HG02870 (cell line): Measurements from ENCODE around the gene RNF217.

Experiments
- ATAC-seq: cut with Tn5 transposase; IDR thresholded peaks from one replicate; pipeline ENCODE4 v1.9.1; 2021; ENCODE audit warnings: mild to moderate bottlenecking, moderate library complexity; ENCODE audit not compliant: unreplicated experiment

The RNF217 gene

GRCh38 chr6:125095580-125096301 is 133.5 kb downstream of the RNF217 start:
- no peak for ATAC-seq

GRCh38 chr6:125097186-125097585 is 134.9 kb downstream of the RNF217 start:
- no peak for ATAC-seq

GRCh38 chr6:125098253-125098652 is 136.0 kb downstream of the RNF217 start:
- no peak for ATAC-seq

- no peak for ATAC-seq
Measured at GRCh38 chr6:125099211-125100073, 137.2 kb downstream of the RNF217 start.

GRCh38 chr6:125100074-125100652 is 137.9 kb downstream of the RNF217 start:
- ATAC-seq: no peak

GRCh38 chr6:125101128-125101527 is 138.9 kb downstream of the RNF217 start:
- no peak for ATAC-seq

- no peak for ATAC-seq
Measured at GRCh38 chr6:125101631-125102030, 139.4 kb downstream of the RNF217 start.

- ATAC-seq: no peak
Measured at GRCh38 chr6:125102411-125102810, 140.2 kb downstream of the RNF217 start.

- ATAC-seq: no peak
Measured at GRCh38 chr6:125102891-125103290, 140.7 kb downstream of the RNF217 start.

- ATAC-seq: no peak
Measured at GRCh38 chr6:125104425-125104824, 142.2 kb downstream of the RNF217 start.

- ATAC-seq: no peak
Measured at GRCh38 chr6:125107048-125107447, 144.8 kb downstream of the RNF217 start.

- no peak for ATAC-seq
Measured at GRCh38 chr6:125107896-125108295, 145.7 kb downstream of the RNF217 start.

- no peak for ATAC-seq
Measured at GRCh38 chr6:125110056-125110455, 147.8 kb downstream of the RNF217 start.

GRCh38 chr6:125111219-125111983 is 149.2 kb downstream of the RNF217 start:
- ATAC-seq: no peak

GRCh38 chr6:125112934-125113333 is 150.7 kb downstream of the RNF217 start:
- no peak for ATAC-seq

GRCh38 chr6:125114248-125114858 is 152.1 kb downstream of the RNF217 start:
- no peak for ATAC-seq

- no peak for ATAC-seq
Measured at GRCh38 chr6:125116170-125116569, 153.9 kb downstream of the RNF217 start.

GRCh38 chr6:125116710-125117109 is 154.5 kb downstream of the RNF217 start:
- ATAC-seq: no peak

GRCh38 chr6:125117818-125118217 is 155.6 kb downstream of the RNF217 start:
- ATAC-seq: no peak

- ATAC-seq: no peak
Measured at GRCh38 chr6:125120054-125120590, 157.9 kb downstream of the RNF217 start.
